Measurements from ENCODE around the gene FBXO21.
"Not testable (repeated sequence)": the region's sequence is repeated elsewhere in the genome, so short reads cannot be mapped to it uniquely, and the experiment has no call there.

DNA sequence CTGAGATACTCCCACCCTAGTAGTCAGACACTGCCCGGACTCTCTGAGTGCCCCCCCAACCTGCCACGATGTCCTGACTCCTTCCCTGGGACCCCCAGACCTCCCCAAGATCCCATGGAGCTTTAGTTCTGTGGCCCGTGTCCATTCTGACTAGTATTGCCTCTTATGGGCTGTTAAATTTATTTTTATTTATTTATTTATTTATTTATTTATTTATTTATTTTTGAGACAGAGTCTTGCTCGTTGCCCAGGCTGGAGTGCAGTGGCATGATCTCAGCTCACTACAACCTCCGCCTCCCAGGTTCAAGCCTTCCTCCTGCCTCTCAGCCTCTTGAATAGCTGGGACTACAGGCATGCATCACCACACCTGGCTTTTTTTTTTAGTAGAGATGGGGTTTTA lies 30.7 kb upstream of the FBXO21 start:
- TF ChIP-seq CTCF, POLR2A (IDR thresholded peaks at IDR 0.05): not testable (repeated sequence)
